PC-3 (cell line): ENCODE data around the gene KIF6. TPM values are rescaled to one million over a fixed set of nuclear protein-coding genes. Genes with fewer than 3 reads are reported as not detected.

Experiments used
- ATAC-seq: fragments of 200-7000 bp; cut with Tn5 transposase; 2 replicates; pipeline ENCODE4 v1.9.1; 2020; ENCODE audit warnings: mild to moderate bottlenecking, moderate library complexity
- BruUV-seq: library from RNA; stranded (reverse); fragments of 400-500 nt; replicated peaks from 2 replicates; lab custom pipeline; 2021; lab: Mats Ljungman, UMichigan
- CTCF ChIA-PET: fragments of 300-600 bp; sonication (Branson Sonifier 250); formaldehyde crosslinking; loops from one replicate; lab custom pipeline; 2022; ENCODE audit warnings: antibody characterized with exemption; lab: Charles Lee
- POLR2A ChIA-PET: fragments of 300-600 bp; sonication (Branson Sonifier 250); formaldehyde crosslinking; loops from one replicate; lab custom pipeline; 2022; ENCODE audit warnings: antibody characterized with exemption; ENCODE audit not compliant: unreplicated experiment; lab: Charles Lee
- DNase-seq: peaks from one replicate; pipeline ENCODE4 v3.0.0-alpha.2; 2015
- H2AFZ ChIP-seq: fragments of 300-600 bp; sonication (generic); 2 replicates; pipeline ENCODE4 v1.6.0; 2016; ENCODE audit warnings: antibody characterized with exemption, low read length
- H3F3A ChIP-seq: fragments of 300-600 bp; sonication (generic); one replicate; pipeline ENCODE4 v1.6.0; 2017; ENCODE audit warnings: antibody characterized with exemption, low read length, control low read depth, mild to moderate bottlenecking; ENCODE audit not compliant: unreplicated experiment
- H3K27ac ChIP-seq: fragments of 300-600 bp; sonication (generic); 2 replicates; pipeline ENCODE4 v1.5.1; 2016; ENCODE audit warnings: mild to moderate bottlenecking, low read length
- H3K27me3 ChIP-seq: fragments of 300-600 bp; sonication (generic); 2 replicates; pipeline ENCODE4 v1.6.1; 2016; ENCODE audit warnings: low read length, mixed read lengths
- H3K36me3 ChIP-seq: fragments of 300-600 bp; sonication (generic); 2 replicates; pipeline ENCODE4 v1.6.1; 2016; ENCODE audit warnings: low read depth, mixed run types, low read length, mixed read lengths
- H3K4me1 ChIP-seq: fragments of 300-600 bp; sonication (generic); 2 replicates; pipeline ENCODE4 v1.5.1; 2016; ENCODE audit warnings: low read length; ENCODE audit not compliant: insufficient read depth
- H3K4me2 ChIP-seq: fragments of 300-600 bp; sonication (generic); 2 replicates; pipeline ENCODE4 v1.6.0; 2016; ENCODE audit warnings: low read length
- H3K4me3 ChIP-seq: fragments of 300-600 bp; sonication (generic); 2 replicates; pipeline ENCODE4 v1.5.1; 2016; ENCODE audit warnings: mild to moderate bottlenecking, low read length, mixed read lengths
- H3K79me2 ChIP-seq: fragments of 300-600 bp; sonication (generic); 2 replicates; pipeline ENCODE4 v1.6.1; 2017; ENCODE audit warnings: low read length, mixed read lengths
- H3K9ac ChIP-seq: fragments of 300-600 bp; sonication (generic); 2 replicates; pipeline ENCODE4 v1.6.0; 2016; ENCODE audit warnings: mild to moderate bottlenecking, low read length
- H3K9me2 ChIP-seq: fragments of 300-600 bp; sonication (generic); replicated peaks from 2 replicates; pipeline ENCODE4 v1.6.1; 2016; ENCODE audit warnings: mixed run types, low read length, mixed read lengths
- H3K9me3 ChIP-seq: fragments of 300-600 bp; sonication (generic); 2 replicates; pipeline ENCODE4 v1.6.1; 2016; ENCODE audit warnings: low read length, mixed read lengths
- H4K20me1 ChIP-seq: fragments of 300-600 bp; sonication (generic); 2 replicates; pipeline ENCODE4 v1.6.1; 2016; ENCODE audit warnings: low read length, mixed read lengths
- EZH2 ChIP-seq: fragments of 300-600 bp; sonication (generic); IDR thresholded peaks from one replicate; pipeline ENCODE4 v1.6.1; 2017; ENCODE audit warnings: antibody characterized with exemption, mild to moderate bottlenecking, low read length; ENCODE audit not compliant: unreplicated experiment
- EZH2phosphoT487 ChIP-seq: fragments of 300-600 bp; sonication (generic); IDR thresholded peaks from 2 replicates; pipeline ENCODE4 v1.6.1; 2018; ENCODE audit warnings: mild to moderate bottlenecking, antibody characterized with exemption, low read length, borderline replicate concordance
- intact Hi-C: fragments of 100-400 bp; cut with micrococcal nuclease; formaldehyde crosslinking; loops from 2 replicates; pipeline ENCODE4 v1.9.0; 2023
- total RNA-seq: library from RNA; depleted of rRNA; stranded (reverse); fragments of >200 nt; gene quantifications from 2 replicates; pipeline ENCODE4 v1.2.3, GENCODE V29; 2014
- TF ChIP-seq, protein P1 (sequence below): fragments of 300-600 bp; sonication (generic); conservative IDR thresholded peaks from 2 replicates; pipeline ENCODE4 v1.5.1; 2017; ENCODE audit warnings: antibody characterized with exemption, low read depth, mild to moderate bottlenecking, low read length

Gene KIF6
- total RNA-seq, 1 experiment from 2014 or later = 0.07 TPM

DNA sequence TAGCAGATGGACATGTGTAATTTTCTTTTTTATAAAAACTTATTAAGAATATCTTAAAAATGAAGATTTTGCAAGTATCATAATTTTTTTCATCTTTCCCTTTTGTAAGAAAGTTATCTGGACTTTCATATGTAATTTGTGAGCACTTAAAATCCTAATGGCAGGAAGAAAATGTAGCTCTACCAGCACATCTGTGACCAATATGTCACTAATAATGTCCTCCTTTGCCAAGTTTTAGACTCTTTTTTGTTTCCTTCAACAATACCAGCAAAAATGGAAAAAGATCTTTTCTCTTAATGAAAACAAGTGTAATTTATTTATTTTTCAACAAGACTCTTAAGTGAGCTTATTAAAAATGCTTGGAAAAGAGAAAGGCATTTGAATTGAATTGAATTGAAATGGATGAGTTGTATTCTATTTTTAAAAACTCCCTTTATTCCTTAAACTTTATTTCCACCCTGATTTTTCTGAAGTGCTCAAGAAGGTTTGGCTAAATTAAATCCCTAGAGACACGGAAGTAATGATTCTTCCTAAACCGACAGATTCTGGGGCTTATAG is 110.7 kb downstream of the KIF6 start:
- Histone ChIP-seq H3K4me1 (no peaks in the 10 kb centered on the region), H3K9ac (no peak overlapping the region), H2AFZ (no peak overlapping the region), H3K4me3 (no peak overlapping the region), H3K27me3 (no peaks in the 10 kb centered on the region), H3K27ac (no peak overlapping the region), H4K20me1 (no peaks in the 10 kb centered on the region), H3F3A (no peaks in the 10 kb centered on the region), H3K79me2 (no peaks in the 10 kb centered on the region), H3K4me2 (no peak overlapping the region), H3K36me3 (no peaks in the 10 kb centered on the region), H3K9me3 (no peaks in the 10 kb centered on the region), H3K9me2 (no peaks in the 10 kb centered on the region)
- intact Hi-C loops = no loop called here
- CTCF ChIA-PET = no interaction called here
- ATAC-seq (no peak), DNase-seq (no peak)
- TF ChIP-seq EZH2phosphoT487 = no peak
- TF ChIP-seq EZH2 = no peak
- TF ChIP-seq, protein P1, sequence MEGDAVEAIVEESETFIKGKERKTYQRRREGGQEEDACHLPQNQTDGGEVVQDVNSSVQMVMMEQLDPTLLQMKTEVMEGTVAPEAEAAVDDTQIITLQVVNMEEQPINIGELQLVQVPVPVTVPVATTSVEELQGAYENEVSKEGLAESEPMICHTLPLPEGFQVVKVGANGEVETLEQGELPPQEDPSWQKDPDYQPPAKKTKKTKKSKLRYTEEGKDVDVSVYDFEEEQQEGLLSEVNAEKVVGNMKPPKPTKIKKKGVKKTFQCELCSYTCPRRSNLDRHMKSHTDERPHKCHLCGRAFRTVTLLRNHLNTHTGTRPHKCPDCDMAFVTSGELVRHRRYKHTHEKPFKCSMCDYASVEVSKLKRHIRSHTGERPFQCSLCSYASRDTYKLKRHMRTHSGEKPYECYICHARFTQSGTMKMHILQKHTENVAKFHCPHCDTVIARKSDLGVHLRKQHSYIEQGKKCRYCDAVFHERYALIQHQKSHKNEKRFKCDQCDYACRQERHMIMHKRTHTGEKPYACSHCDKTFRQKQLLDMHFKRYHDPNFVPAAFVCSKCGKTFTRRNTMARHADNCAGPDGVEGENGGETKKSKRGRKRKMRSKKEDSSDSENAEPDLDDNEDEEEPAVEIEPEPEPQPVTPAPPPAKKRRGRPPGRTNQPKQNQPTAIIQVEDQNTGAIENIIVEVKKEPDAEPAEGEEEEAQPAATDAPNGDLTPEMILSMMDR = no peak
- no TSS peak for BruUV-seq
- POLR2A ChIA-PET = no interaction called here

DNA sequence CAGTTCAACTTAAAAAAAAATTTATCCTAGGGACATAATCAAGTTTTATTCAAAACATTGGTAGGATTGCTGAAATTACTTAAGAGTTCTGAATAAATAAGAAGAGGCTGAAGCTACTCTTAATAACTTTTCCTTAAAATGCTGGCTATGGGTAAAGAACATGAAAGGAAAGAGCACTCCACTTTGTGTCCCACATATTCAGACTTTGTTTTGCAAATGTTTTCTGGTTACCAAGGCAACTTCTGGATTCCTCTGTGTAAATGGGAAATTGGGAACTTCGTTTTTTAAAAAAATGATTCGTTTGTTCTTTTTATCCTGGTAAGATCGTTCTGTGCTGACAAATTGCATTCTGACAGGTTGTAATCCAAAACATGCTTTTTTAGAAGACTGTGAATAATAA is 115.0 kb downstream of the KIF6 start:
- Histone ChIP-seq H3F3A (no peaks in the 10 kb centered on the region), H3K4me2 (no peak overlapping the region), H3K79me2 (no peaks in the 10 kb centered on the region), H3K4me3 (no peak overlapping the region), H3K9ac (no peak overlapping the region), H3K27me3 (no peaks in the 10 kb centered on the region), H3K36me3 (no peaks in the 10 kb centered on the region), H3K4me1 (no peaks in the 10 kb centered on the region), H2AFZ (no peak overlapping the region), H3K9me2 (no peaks in the 10 kb centered on the region), H4K20me1 (no peaks in the 10 kb centered on the region), H3K27ac (no peak overlapping the region), H3K9me3 (no peaks in the 10 kb centered on the region)
- TF ChIP-seq, protein P1 = no peak
- TF ChIP-seq EZH2phosphoT487 (no peak), EZH2 (no peak)
- no peak for ATAC-seq
- no TSS peak for BruUV-seq
- POLR2A ChIA-PET = no interaction called here
- intact Hi-C loops = no loop called here
- CTCF ChIA-PET = no interaction called here
- no peak for DNase-seq

DNA sequence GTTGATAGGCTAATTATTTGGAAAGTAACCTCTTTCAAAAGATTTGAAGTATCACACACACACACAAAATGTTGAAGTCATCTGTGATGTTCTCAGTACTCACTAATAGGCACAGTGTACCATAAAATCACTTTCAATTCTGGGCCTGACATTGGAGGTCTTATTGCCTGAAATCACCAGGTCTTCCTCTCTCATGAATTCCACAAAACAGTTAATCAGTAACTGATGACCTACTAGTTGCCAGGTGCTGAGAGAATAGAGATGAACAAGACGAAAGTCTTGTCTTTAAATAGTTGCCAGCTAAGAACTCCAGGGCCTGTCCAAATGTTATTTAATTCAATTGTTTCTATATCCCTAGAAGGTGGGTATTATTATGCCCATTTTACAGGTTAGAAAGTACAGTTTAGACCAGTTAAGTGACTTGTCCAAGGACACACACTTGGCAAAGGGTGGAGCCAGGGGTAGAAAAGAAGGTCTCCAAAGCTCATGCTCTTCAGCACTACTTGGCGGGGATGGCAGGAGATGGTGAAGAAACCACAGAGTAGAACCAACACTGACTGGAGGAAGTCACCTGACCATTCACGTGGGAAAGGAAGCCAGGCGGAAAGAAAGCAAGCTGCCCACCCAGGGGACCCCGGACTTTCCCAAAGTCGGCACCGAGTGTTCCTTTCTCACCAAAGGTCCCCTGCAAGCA is 116.4 kb downstream of the KIF6 start:
- intact Hi-C loops = no loop called here
- H3K36me3 ChIP-seq = no peaks in the 10 kb centered on the region
- no peaks in the 10 kb centered on the region for H3K79me2 ChIP-seq
- H4K20me1 ChIP-seq = no peaks in the 10 kb centered on the region
- no peak overlapping the region for H3K4me2 ChIP-seq
- H3K9me2 ChIP-seq = no peaks in the 10 kb centered on the region
- ChIA-PET CTCF (no interaction called here), POLR2A (no interaction called here)
- no peaks in the 10 kb centered on the region for H3K4me1 ChIP-seq
- TF ChIP-seq, protein P1 = no peak
- no peak for TF ChIP-seq EZH2phosphoT487
- TF ChIP-seq EZH2 = no peak
- no peak overlapping the region for H3K4me3 ChIP-seq
- DNase-seq (no peak), ATAC-seq (no peak)
- no peaks in the 10 kb centered on the region for H3K9me3 ChIP-seq
- H3F3A ChIP-seq = no peaks in the 10 kb centered on the region
- no peak overlapping the region for H3K9ac ChIP-seq
- no TSS peak for BruUV-seq
- H2AFZ ChIP-seq = no peak overlapping the region
- H3K27me3 ChIP-seq = 0 out of 2 replicates have a peak, but pooled peaks cover 11% of the 10 kb centered on the region
- no peak overlapping the region for H3K27ac ChIP-seq
